GM12891 (cell line): Measurements from ENCODE around the gene SAP30.

Source experiments
- DNase-seq: peaks from one replicate; pipeline ENCODE4 v3.0.0; 2011; ENCODE audit warnings: low spot score; ENCODE audit not compliant: insufficient read length
- FAIRE-seq: peaks from 2 replicates; lab custom pipeline; 2011; peaks lifted over from hg19 to GRCh38; lab: Jason Lieb, UNC
- PAX5 ChIP-seq: IDR thresholded peaks from 2 replicates; pipeline ENCODE4 v1.6.1; 2011; ENCODE audit warnings: low read length, moderate library complexity, mild to moderate bottlenecking; ENCODE audit not compliant: insufficient read depth, severe bottlenecking
- POLR2A ChIP-seq: IDR thresholded peaks from 2 replicates; pipeline ENCODE4 v1.6.1; 2011; ENCODE audit warnings: low read depth, low read length, control low read depth
- POLR2AphosphoS5 ChIP-seq: IDR thresholded peaks from 2 replicates; pipeline ENCODE4 v1.6.1; 2011; ENCODE audit warnings: low read depth, low read length, control low read depth
- POU2F2 ChIP-seq: IDR thresholded peaks from 2 replicates; pipeline ENCODE4 v1.6.1; 2011; ENCODE audit warnings: low read depth, mild to moderate bottlenecking, control low read depth, low read length, moderate library complexity
- SPI1 ChIP-seq: IDR thresholded peaks from 2 replicates; pipeline ENCODE4 v1.6.1; 2011; ENCODE audit warnings: low read depth, low read length, control low read depth
- TAF1 ChIP-seq: IDR thresholded peaks from 2 replicates; pipeline ENCODE4 v1.6.1; 2011; ENCODE audit warnings: low read depth, low read length, control low read depth

The SAP30 gene

GRCh38 chr4:173382349-173382748 lies 11.6 kb downstream of the SAP30 start:
- no peak for FAIRE-seq
- TF ChIP-seq POLR2AphosphoS5: no peak
- no peak for TF ChIP-seq PAX5
- no peak for TF ChIP-seq POU2F2
- TF ChIP-seq TAF1: no peak
- no peak for TF ChIP-seq POLR2A
- no peak for TF ChIP-seq SPI1

GRCh38 chr4:173386751-173387150 lies 16.0 kb downstream of the SAP30 start:
- FAIRE-seq (no peak), DNase-seq (no peak)
- TF ChIP-seq SPI1 (no peak), TAF1 (no peak), POLR2AphosphoS5 (no peak), POU2F2 (no peak), PAX5 (no peak), POLR2A (no peak)

More at GRCh38 chr4:173382349-173382748, 11.6 kb downstream of the SAP30 start:
- DNase-seq: no peak

GRCh38 chr4:173391701-173392100 lies 20.9 kb downstream of the SAP30 start:
- no peak for FAIRE-seq
- TF ChIP-seq TAF1: no peak
- TF ChIP-seq POLR2A: no peak
- TF ChIP-seq POLR2AphosphoS5: no peak
- no peak for TF ChIP-seq SPI1
- no peak for TF ChIP-seq POU2F2
- TF ChIP-seq PAX5: no peak

GRCh38 chr4:173397604-173398003 lies 26.9 kb downstream of the SAP30 start:
- FAIRE-seq (no peak), DNase-seq (no peak)
- TF ChIP-seq TAF1 (no peak), POLR2AphosphoS5 (no peak), SPI1 (no peak), POLR2A (no peak), PAX5 (no peak), POU2F2 (no peak)

More at GRCh38 chr4:173391701-173392100, 20.9 kb downstream of the SAP30 start:
- no peak for DNase-seq

GRCh38 chr4:173398220-173398619 lies 27.5 kb downstream of the SAP30 start:
- FAIRE-seq (no peak), DNase-seq (no peak)
- TF ChIP-seq TAF1 (no peak), POU2F2 (no peak), POLR2AphosphoS5 (no peak), POLR2A (no peak), SPI1 (no peak), PAX5 (no peak)

GRCh38 chr4:173398779-173399415 lies 28.1 kb downstream of the SAP30 start, which contains the start of gene SCRG1:
Gene SCRG1, minus strand, starts transcription at chr4:173399116. Its CDS starts 7,702 bp downstream, at chr4:173391414.
- FAIRE-seq (no peak), DNase-seq (no peak)
- no peak for TF ChIP-seq TAF1
- TF ChIP-seq SPI1: no peak
- TF ChIP-seq POLR2A: no peak
- no peak for TF ChIP-seq POLR2AphosphoS5
- no peak for TF ChIP-seq POU2F2
- TF ChIP-seq PAX5: no peak

GRCh38 chr4:173401063-173401462 lies 30.3 kb downstream of the SAP30 start:
- DNase-seq (no peak), FAIRE-seq (no peak)
- TF ChIP-seq POU2F2: no peak
- TF ChIP-seq TAF1: no peak
- no peak for TF ChIP-seq PAX5
- TF ChIP-seq SPI1: no peak

- FAIRE-seq (no peak), DNase-seq (no peak)
- TF ChIP-seq SPI1 (no peak), POLR2A (no peak), TAF1 (no peak), POU2F2 (no peak), POLR2AphosphoS5 (no peak), PAX5 (no peak)
Observed at GRCh38 chr4:173403051-173403450, 32.3 kb downstream of the SAP30 start.

GRCh38 chr4:173404296-173404865 lies 33.6 kb downstream of the SAP30 start:
- TF ChIP-seq POLR2A: no peak
- TF ChIP-seq TAF1: no peak
- TF ChIP-seq POU2F2: no peak
- TF ChIP-seq SPI1: no peak
- TF ChIP-seq PAX5: no peak
- TF ChIP-seq POLR2AphosphoS5: no peak
- FAIRE-seq (no peak), DNase-seq (no peak)
